GM21447 (cell line): Measurements from ENCODE around the gene RSBN1L.
"Not testable (repeated sequence)": the region's sequence is repeated elsewhere in the genome, so short reads cannot be mapped to it uniquely, and the experiment has no call there.

ENCODE experiments used
- ATAC-seq: cut with Tn5 transposase; IDR thresholded peaks from one replicate; pipeline ENCODE4 v1.9.1; 2021; ENCODE audit not compliant: unreplicated experiment

Gene RSBN1L

DNA sequence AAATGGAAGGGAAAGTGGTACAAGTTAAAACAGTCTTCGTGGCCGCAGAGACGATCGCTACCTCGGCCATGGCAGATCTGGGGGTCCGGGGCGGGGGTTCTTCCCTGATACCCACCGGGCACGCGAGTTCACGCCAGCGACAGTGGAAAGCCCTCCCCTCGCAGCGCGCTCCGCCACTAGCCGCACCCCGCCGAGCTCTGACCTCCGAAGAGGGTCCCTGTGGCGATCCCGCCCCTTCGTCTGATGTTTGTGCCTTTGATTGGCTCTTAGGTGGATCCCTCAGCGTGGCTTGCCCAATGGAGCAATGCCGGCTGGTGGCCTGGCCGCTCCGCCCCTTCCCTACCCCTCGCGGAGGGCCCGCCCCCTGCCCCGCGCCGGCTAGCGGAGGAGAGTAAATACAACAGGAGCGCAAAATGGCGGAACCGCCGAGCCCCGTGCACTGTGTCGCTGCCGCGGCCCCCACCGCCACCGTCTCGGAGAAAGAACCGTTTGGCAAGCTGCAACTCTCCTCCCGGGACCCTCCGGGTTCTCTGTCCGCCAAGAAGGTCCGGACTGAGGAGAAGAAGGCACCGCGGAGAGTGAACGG lies at the start of gene RSBN1L:
TSS of gene RSBN1L (plus strand) at position 403 of the 586 bp plus-strand sequence. CDS start at position 414, 11 bp downstream.
- peak; percentile 90 for ATAC-seq

GRCh38 chr7:77648742-77649338 lies 47.4 kb upstream of the RSBN1L start:
- no peak for ATAC-seq

GRCh38 chr7:77649716-77650349 lies 46.4 kb upstream of the RSBN1L start:
- ATAC-seq, result no peak

GRCh38 chr7:77651575-77652162 lies 44.6 kb upstream of the RSBN1L start:
- ATAC-seq, result no peak

DNA sequence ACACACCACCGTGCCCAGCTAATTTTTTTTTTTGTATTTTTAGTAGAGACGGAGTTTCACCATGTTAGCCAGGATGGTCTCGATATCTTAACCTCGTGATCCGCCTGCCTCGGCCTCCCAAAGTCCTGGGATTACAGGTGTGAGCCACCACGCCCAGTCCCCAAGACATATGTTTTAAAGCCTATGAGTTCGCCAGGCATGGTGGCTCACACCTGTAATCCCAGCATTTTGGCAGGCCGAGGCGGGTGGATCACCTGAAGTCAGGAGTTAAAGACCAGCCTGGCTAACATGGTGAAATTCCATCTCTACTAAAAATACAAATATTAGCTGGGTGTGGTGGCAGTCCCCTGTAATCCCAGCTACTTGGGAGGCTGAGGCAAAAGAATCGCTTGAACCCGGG lies 43.4 kb upstream of the RSBN1L start:
- ATAC-seq, result not testable (repeated sequence)

DNA sequence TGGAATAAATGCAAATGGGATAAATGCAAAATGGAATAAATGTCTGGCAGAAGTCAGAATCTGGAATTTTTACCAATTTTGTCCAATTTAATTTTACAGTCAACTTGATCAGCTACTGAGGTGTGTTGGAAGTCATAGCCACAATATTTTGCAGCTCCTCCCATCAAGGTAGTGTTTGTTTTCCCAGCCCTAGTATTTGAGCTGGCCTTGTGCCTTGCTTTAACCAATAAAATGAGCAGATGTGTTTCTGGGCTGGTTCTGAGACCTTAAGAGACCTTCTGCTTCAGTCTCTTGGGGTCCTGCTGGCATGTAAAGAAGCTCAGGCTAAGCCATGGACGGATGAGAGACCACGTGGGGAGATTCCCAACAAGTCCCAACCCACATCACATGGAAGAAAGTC lies 42.7 kb upstream of the RSBN1L start:
- no peak for ATAC-seq

- no peak for ATAC-seq
These were observed 40.9 kb upstream of the RSBN1L start for GRCh38 chr7:77655356-77655755.

DNA sequence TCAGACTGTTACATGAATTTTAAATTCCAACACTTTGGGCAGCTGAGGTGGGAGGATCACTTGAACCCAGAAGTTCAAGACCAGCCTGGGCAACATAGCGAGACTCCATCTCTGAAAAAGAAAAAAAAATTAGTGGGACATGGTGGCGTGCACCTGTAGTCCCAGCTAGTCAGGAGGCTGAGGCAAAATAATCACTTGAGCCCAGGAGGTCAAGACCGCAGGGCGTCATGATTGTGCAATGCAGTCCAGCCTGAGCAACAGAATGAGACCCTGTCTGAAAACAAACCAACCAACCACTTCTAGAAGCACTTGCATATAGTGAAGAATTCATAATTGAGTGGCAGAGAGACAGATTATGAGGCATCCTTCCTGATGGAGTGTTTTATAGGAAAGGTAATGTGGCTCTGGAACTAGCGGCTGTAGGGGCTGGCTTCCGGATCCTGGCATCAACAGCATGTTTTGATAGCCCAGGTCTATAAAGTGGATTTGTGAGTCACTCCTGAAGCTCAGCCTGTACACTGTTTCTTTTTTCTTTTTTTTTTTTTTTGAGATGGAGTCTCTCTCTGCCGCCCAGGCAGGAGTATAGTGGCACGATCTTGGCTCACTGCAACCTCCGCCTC lies 40.3 kb upstream of the RSBN1L start:
- ATAC-seq, result no peak

DNA sequence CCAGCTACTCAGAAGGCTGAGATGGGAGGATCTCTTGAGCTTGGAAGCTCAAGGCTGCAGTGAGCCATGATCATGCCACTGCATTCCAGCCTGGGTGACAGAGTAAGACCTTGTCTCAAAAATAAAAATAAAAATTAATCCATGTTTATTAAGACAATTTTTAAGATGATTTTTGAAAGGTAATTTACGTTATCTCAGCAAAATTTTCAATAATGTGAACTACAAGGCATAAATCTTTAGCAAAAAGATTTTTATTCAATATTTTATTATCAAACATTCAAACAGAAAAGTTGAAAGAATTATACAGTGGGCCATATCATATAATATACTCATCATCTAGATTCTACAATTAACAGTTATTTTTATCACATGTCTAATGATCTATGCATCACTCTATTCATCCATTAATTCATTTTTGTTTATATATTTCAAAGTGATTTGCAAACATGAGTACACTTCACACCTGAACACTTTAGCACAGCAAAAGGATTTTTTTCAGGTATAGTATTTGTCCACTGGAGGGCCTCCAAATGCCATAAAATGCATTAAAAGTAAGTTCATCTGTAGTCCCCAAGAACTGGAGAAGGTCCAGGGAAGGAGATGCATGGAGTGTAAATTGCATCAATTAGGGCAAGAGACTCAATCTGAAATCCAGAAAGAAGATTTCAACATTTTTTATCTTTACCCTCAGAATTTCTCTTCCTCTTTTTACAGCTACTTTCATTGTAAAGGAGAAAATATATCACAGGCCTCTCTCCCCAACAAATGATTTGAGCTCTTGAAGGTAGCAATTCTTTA lies 38.6 kb upstream of the RSBN1L start:
- no peak for ATAC-seq

GRCh38 chr7:77658928-77659327 lies 37.3 kb upstream of the RSBN1L start:
- no peak for ATAC-seq

- ATAC-seq, result no peak
These were observed 34.4 kb upstream of the RSBN1L start for GRCh38 chr7:77661816-77662215.

GRCh38 chr7:77662869-77663268 lies 33.4 kb upstream of the RSBN1L start:
- ATAC-seq, result no peak

GRCh38 chr7:77664715-77665114 lies 31.5 kb upstream of the RSBN1L start:
- ATAC-seq, result no peak

- ATAC-seq, result no peak
These were observed 31.1 kb upstream of the RSBN1L start for GRCh38 chr7:77665161-77665560.

DNA sequence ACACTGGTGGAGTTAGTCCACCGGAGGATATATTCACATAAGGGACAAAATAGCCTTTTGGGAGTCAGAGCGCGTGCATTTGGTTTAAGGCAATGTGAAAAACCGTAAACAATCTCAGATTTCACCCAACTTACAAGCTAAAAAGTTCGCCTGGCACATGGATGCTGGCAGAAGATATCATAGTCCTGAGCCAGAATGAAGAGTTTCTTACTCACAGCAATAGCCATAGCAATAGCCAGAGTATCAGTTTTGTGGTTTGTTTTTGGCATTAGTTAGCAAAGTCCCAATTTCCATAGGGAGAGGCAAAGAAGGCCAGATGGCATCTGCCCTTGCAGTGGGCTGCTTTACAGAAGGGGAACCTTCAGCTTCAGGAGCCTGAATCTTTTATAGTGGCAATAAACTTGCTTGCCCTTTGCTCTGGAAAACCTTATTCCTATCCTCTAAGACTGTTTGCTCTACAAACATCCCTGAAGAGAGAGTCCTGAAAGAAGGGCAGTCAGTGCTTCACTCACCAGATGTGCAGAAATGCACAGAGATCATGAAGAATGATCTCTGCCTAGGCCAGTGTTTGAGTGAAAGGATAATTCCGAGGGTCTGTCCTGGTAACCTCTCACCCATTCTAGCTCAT lies 28.7 kb upstream of the RSBN1L start:
- ATAC-seq, result no peak

- no peak for ATAC-seq
These were observed 21.4 kb upstream of the RSBN1L start for GRCh38 chr7:77674878-77675277.

DNA sequence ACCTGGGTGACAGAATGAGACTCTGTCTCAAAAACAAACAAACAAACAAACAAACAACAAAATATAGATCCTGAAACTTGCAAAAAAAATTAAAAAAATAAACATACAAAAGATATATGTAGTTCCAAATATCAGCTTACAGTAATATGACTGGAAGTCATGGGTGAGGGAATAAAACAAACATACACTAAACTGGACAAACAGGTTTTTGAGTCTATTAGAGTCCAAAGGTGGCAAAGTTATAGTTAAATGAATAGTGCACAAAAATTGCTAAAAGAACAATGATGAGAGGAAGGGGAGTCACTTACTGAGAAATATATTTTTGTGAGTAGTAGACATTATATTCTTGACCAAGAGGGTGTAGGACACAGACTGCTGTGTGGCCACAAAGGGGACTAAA lies 16.7 kb upstream of the RSBN1L start:
- no peak for ATAC-seq

GRCh38 chr7:77680266-77680665 lies 16.0 kb upstream of the RSBN1L start:
- ATAC-seq, result no peak

DNA sequence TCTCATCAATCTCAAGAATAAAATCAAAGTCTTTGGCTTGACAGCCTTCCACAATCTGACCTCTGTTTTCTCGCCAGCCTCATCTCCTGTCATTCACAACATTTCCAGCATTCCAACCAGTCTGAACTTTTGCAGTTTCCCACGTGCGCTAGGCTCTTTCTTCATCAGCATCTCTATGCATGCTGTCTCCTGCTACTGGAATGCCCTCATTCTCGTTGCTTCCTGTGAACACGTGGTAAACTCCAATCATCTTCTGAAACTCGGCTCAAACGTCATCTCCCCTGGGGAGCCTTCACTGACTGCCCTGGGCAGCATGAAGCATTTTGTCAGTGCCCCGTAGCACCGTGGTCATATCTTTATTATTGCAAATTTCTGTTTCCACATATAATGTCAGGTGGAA lies 12.2 kb upstream of the RSBN1L start:
- ATAC-seq, result no peak

GRCh38 chr7:77685233-77685632 lies 11.0 kb upstream of the RSBN1L start:
- ATAC-seq, result no peak
